MCF 10A (cell line): ENCODE results near the gene STRBP. TPM values are rescaled to one million over a fixed set of nuclear protein-coding genes. Genes with fewer than 3 reads are reported as not detected.

ENCODE experiments used
- BruUV-seq: library from RNA; stranded (reverse); fragments of 400-500 nt; replicated peaks from 2 replicates; lab custom pipeline; 2021; lab: Mats Ljungman, UMichigan
- CTCF ChIA-PET: fragments of 300-600 bp; sonication (Branson Sonifier 250); formaldehyde crosslinking; extraction: SDS; loops from one replicate; lab custom pipeline; 2021; ENCODE audit warnings: antibody characterized with exemption, inconsistent platforms; lab: Yijun Ruan, JAX
- POLR2A ChIA-PET: fragments of 300-600, 350-650 bp; sonication (Branson Sonifier 250); formaldehyde crosslinking; extraction: SDS; loops from one replicate; lab custom pipeline; 2020; ENCODE audit warnings: antibody characterized with exemption, inconsistent platforms; lab: Yijun Ruan, JAX
- DNase-seq: peaks from one replicate; pipeline ENCODE4 v3.0.0-alpha.2; 2018; ENCODE audit not compliant: unreplicated experiment
- H3K27ac Mint-ChIP-seq: one replicate; pipeline ENCODE4 v1.8.0; 2022; ENCODE audit warnings: mild to moderate bottlenecking, low read depth, mixed read lengths; ENCODE audit not compliant: unreplicated experiment
- H3K27me3 Mint-ChIP-seq: one replicate; pipeline ENCODE4 v1.8.0; 2022; ENCODE audit warnings: mixed read lengths; ENCODE audit not compliant: insufficient read depth, unreplicated experiment
- H3K36me3 Mint-ChIP-seq: one replicate; pipeline ENCODE4 v1.8.0; 2022; ENCODE audit warnings: mild to moderate bottlenecking, moderate library complexity, mixed read lengths; ENCODE audit not compliant: insufficient read depth, unreplicated experiment
- H3K4me1 Mint-ChIP-seq: one replicate; pipeline ENCODE4 v1.8.0; 2022; ENCODE audit warnings: mixed read lengths; ENCODE audit not compliant: insufficient read depth, unreplicated experiment
- H3K4me3 Mint-ChIP-seq: one replicate; pipeline ENCODE4 v1.8.0; 2022; ENCODE audit warnings: mild to moderate bottlenecking, moderate library complexity, mixed read lengths; ENCODE audit not compliant: unreplicated experiment
- H3K9me3 Mint-ChIP-seq: one replicate; pipeline ENCODE4 v1.8.0; 2022; ENCODE audit warnings: mixed read lengths; ENCODE audit not compliant: unreplicated experiment
- intact Hi-C: fragments of 100-400 bp; cut with micrococcal nuclease; formaldehyde crosslinking; loops from 2 replicates; pipeline ENCODE4 v1.14.1; 2022
- total RNA-seq: library from RNA; stranded (reverse); gene quantifications from 2 replicates; pipeline ENCODE4 v1.2.3, GENCODE V29; 2022
- TF ChIP-seq, protein P1 (sequence below): fragments of 200-600 bp; IDR thresholded peaks from one replicate; pipeline ENCODE4 v1.8.0; 2022; ENCODE audit warnings: antibody characterized with exemption, mild to moderate bottlenecking; ENCODE audit not compliant: unreplicated experiment

The STRBP gene
- total RNA-seq, 1 experiment from 2014 or later, result 9.4 TPM

DNA sequence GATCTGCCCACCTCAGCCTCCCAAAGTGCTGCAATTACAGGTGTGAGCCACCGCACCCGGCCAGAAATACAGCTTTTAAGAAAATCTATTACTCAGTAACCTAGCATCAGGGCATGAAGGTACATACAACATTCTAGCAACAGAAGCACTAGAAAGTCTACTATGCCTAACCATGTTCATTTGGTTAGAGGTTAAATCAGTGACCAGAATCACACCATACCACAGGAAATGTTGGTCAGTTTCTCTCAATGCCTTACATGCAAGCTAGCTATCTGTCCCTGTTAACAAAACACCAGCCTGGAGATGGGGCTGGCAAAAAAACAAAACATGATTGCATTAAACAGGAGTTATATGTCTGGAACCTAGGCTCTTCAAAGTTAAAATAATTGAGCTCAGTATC, 104.1 kb downstream of the STRBP start:
- Mint-ChIP-seq H3K4me3 (no peak overlapping the region), H3K36me3 (no peaks in the 10 kb centered on the region), H3K9me3 (no peaks in the 10 kb centered on the region), H3K27ac (no peak overlapping the region), H3K27me3 (no peaks in the 10 kb centered on the region), H3K4me1 (no peaks in the 10 kb centered on the region)
- no TSS peak for BruUV-seq
- ChIA-PET POLR2A (no interaction called here), CTCF (no interaction called here)
- TF ChIP-seq, protein P1, sequence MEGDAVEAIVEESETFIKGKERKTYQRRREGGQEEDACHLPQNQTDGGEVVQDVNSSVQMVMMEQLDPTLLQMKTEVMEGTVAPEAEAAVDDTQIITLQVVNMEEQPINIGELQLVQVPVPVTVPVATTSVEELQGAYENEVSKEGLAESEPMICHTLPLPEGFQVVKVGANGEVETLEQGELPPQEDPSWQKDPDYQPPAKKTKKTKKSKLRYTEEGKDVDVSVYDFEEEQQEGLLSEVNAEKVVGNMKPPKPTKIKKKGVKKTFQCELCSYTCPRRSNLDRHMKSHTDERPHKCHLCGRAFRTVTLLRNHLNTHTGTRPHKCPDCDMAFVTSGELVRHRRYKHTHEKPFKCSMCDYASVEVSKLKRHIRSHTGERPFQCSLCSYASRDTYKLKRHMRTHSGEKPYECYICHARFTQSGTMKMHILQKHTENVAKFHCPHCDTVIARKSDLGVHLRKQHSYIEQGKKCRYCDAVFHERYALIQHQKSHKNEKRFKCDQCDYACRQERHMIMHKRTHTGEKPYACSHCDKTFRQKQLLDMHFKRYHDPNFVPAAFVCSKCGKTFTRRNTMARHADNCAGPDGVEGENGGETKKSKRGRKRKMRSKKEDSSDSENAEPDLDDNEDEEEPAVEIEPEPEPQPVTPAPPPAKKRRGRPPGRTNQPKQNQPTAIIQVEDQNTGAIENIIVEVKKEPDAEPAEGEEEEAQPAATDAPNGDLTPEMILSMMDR, result no peak
- intact Hi-C loops, result no loop called here
- DNase-seq, result no peak

DNA sequence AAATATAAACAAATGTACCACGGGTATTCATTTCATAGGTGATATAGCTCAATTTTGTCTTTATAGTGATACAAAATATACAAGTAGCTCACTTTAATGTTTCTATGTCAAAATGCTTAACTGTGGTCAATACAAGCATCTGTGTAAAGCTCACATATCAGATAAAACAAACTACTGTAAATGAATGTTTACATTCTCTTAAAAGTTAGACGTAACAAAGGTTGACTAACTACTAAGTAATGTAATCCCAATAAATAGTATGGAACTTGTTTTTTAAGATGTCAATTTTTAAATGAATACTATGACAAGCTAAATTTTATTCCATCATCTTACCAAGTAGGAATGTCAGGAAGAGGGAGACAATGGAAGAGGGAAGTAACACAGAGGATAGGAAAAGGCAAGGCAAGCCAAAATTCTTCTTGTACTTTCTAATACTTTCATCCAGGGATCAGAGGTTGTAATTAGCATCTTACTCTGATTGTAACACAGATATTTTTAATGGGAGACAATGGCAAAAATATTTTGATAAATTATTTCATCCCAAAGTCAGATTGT, 105.5 kb downstream of the STRBP start:
- Mint-ChIP-seq H3K9me3 (no peaks in the 10 kb centered on the region), H3K27ac (no peak overlapping the region), H3K4me1 (no peaks in the 10 kb centered on the region), H3K4me3 (no peak overlapping the region), H3K27me3 (no peaks in the 10 kb centered on the region), H3K36me3 (no peaks in the 10 kb centered on the region)
- intact Hi-C loops, result no loop called here
- ChIA-PET POLR2A (no interaction called here), CTCF (interaction anchor here (1.5 kb wide), 1 partner anchor 24 kb away, joined by 3 read pairs; no protein-coding TSS in a partner anchor)
- BruUV-seq, result no TSS peak
- TF ChIP-seq, protein P1, result no peak
- no peak for DNase-seq

DNA sequence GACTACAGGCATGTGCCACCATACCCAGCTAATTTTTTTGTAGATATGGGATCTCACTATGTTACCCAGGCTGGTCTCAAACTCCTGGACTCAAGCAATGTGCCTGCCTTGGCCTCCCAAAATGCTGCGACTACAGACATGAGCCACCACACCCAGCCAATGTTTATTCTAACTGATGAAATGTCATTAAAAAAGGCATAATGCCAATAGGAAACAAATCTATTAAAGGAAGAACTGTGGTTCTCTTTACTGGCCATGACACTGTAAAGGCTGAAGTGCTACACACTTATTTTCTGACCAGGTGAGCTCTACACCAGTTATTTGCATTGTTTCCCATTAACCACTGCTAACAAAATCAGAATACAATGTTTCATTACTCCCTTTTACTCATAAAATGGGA, 106.0 kb downstream of the STRBP start:
- H3K27me3 Mint-ChIP-seq, result no peaks in the 10 kb centered on the region
- no peak overlapping the region for H3K27ac Mint-ChIP-seq
- H3K9me3 Mint-ChIP-seq, result no peaks in the 10 kb centered on the region
- TF ChIP-seq, protein P1, result no peak
- no peaks in the 10 kb centered on the region for H3K36me3 Mint-ChIP-seq
- intact Hi-C loops, result no loop called here
- ChIA-PET CTCF (interaction anchor here (1.5 kb wide), 1 partner anchor 24 kb away, joined by 3 read pairs; no protein-coding TSS in a partner anchor), POLR2A (no interaction called here)
- no peak overlapping the region for H3K4me3 Mint-ChIP-seq
- DNase-seq, result no peak
- no TSS peak for BruUV-seq
- H3K4me1 Mint-ChIP-seq, result peaks cover 1% of the 10 kb centered on the region

DNA sequence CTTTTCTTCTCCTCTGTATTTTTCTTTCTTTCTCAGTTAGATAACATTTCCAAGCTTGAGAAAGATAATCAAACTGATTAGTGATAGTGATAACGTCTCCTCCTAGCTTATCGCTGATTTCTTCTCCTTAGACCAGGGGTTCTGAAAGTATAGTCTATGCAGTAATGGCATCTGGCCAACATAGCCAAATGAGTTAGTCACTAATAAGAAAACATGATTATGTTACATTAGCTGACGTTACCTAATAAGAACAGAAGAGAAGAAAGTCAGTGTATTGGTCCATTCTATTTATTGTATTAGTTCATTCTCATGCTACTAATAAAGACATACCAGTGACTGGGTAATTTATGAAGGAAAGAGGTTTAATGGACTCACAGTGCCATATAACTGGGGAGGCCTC, 111.2 kb downstream of the STRBP start:
- intact Hi-C loops, result no loop called here
- no peak overlapping the region for H3K4me3 Mint-ChIP-seq
- H3K36me3 Mint-ChIP-seq, result no peaks in the 10 kb centered on the region
- ChIA-PET POLR2A (interaction anchor here (0.6 kb wide), 1 partner anchor 247 kb away, joined by 3 read pairs; no protein-coding TSS in a partner anchor), CTCF (interaction anchor here (0.6 kb wide), 1 partner anchor 53 kb away, joined by 12 read pairs; no protein-coding TSS in a partner anchor)
- no peaks in the 10 kb centered on the region for H3K27me3 Mint-ChIP-seq
- H3K4me1 Mint-ChIP-seq, result peaks cover 5% of the 10 kb centered on the region
- no peak overlapping the region for H3K27ac Mint-ChIP-seq
- H3K9me3 Mint-ChIP-seq, result no peaks in the 10 kb centered on the region
- DNase-seq, result peak; percentile 8
- BruUV-seq, result no TSS peak
- TF ChIP-seq, protein P1, result no peak
